ENCODE results near the gene SLC7A5.
"Not testable (repeated sequence)": the region's sequence is repeated elsewhere in the genome, so short reads cannot be mapped to it uniquely, and the experiment has no call there.

SLC7A5 gene

GRCh38 chr16:87832741-87833502, 36.4 kb downstream of the SLC7A5 start:
- DNase-seq (ENCODE audit: low read depth), result no peak

DNA sequence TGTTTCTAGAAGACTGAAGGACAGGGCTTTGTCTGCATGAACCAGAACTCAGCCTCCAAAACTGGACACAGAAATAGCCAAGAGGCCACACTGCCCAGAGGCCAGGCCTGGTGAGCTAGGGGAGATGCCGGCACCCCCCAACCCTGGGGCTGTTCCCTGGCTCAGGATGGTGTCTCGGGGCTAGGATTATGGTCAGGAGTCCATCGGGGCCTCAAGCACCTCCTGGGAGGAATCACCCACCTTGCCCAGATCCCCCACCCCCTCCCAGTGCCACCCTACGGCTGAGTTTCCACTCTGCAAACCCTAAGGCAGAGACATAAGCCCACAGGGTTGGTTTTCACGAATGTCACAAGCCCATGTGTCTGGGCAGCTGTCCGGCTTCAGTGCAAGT, 37.2 kb downstream of the SLC7A5 start:
- no peak for DNase-seq (ENCODE audit: low read depth)

DNA sequence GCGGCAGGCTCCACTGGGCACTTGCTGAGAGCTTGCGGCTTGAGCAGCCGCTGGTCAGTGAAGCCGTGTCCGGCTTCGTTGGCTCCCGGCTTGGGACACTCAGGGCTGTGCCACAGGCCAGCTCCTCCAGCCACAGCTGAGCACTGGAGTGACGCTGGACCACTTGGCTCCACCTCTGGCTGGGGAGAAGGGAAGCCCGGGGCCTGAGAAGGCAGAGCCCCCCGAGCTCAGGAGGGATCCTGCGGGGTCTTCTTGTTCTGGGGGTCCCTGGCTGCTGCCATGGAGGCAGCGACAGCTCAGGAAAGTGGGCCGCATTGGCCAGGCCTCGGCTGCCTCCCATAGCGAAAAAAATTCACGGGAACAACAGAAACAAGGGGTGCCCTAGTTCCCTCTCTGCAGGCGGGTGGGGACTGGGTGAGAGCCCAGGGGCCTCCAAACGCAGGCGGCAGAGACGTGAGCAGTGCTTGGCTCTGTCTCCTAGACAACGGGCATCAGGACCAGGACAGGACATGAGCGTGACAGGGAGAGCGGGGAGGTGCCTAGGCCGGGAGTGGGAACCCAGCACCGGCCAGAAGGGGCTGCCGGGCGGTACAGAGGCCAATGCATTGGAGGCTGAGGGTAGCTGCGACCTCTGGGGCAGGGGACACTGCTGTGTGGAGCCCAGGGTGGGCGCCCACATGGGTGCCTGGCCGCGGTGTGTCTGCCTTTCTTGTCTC, 37.7 kb downstream of the SLC7A5 start:
- no peak for DNase-seq (ENCODE audit: low read depth)

DNA sequence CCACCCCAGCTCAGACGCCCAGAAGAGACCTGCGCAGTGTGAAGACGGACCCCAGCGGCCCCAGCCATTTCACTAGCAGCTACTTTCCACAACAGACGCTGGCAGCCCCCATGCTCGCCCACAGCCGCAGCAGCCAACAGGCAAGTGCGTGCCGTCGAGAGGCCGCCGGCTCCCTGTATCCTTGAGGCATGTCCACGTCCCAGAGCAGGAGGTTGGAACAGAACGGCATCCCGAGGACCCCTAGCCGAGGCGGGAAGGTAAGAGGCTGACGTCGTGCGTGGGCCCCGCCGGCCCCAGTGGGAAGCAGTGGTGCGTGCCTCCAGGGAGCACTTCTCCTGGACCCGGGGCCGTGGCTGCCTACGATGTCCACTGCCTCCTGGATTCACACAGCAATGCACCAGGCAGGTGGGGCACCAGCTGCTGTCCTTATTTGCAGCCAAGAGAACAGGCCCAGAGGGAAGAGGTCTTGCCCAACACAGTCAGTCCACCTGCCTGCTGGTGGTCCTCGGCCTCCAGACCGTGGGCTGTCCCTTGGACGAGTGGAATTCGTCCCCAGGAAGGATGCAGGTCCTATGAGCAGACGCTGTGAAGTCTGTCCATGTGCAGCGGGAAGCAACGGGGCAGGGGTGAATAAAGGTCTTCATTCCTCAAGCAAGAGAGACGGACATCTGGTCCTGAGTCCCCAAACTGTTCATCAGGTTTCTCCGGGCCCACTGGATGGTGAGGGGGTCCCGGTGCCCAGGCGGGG, 38.5 kb downstream of the SLC7A5 start:
- DNase-seq (ENCODE audit: low read depth), result no peak

- no peak for DNase-seq (ENCODE audit: low read depth)
Measured at GRCh38 chr16:87829988-87830672, 39.2 kb downstream of the SLC7A5 start.

GRCh38 chr16:87829622-87829980, 39.7 kb downstream of the SLC7A5 start:
- DNase-seq (ENCODE audit: low read depth), result no peak

GRCh38 chr16:87828907-87829621, 40.2 kb downstream of the SLC7A5 start:
- no peak for DNase-seq (ENCODE audit: low read depth)

DNA sequence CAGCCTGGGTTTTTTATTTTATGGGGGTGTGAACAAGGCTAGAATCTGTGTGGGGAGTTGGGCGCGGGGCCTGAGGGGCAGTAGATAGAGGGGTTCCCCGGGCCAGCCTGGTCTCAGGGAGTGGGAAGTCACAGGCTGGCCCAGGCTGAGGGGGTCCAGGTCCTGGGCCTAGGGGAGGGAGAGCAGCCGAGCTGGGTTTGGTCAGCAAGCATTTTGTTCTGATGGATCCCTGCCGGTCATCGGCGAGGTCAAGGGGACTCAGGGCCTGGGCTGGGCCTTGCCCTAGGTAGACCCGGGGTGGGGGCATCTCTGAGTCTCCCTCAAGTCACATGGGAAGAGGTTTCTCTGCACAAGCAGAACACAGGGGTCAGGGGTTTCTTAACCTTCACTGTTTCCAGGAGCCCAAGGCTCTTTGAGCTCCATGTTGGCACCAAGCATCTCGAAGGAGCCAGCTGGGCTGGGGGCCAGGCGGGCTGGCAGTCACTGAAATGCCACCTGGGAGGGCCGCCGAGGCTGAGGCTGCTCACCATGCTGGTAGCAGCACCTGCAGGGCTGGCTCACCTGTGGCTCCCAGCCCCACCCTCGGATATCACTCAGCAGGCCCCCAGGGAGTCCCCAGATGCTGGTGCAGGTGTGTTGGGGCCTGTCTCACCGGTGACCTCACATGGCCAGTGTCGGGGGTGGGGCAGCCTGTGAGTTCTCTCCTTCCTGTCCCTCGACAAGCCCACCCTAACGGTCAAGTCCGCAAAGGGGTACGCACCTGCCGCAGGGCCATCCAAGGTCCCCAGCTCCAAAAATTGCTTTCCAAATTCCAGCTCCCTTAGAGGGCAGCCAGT, 41.0 kb downstream of the SLC7A5 start:
- DNase-seq (ENCODE audit: low read depth), result no peak

GRCh38 chr16:87827588-87827915, 41.8 kb downstream of the SLC7A5 start:
- not testable (repeated sequence) for DNase-seq (ENCODE audit: low read depth)

- DNase-seq (ENCODE audit: low read depth), result no peak
Measured at GRCh38 chr16:87826798-87827587, 42.3 kb downstream of the SLC7A5 start.

- DNase-seq (ENCODE audit: low read depth), result not testable (repeated sequence)
Measured at GRCh38 chr16:87826407-87826797, 42.9 kb downstream of the SLC7A5 start.

DNA sequence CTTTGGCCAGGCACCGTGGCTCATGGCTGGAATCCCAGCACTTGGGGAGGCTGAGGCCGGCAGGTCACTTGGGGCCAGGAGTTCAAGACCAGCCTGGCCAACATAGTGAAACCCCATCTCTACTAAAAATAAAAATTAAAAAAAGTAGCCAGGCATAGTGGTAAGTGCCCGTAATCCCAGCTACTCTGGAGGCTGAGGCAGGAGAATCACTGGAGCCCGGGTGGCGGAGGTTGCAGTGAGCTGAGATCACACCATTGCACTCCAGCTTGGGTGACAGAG, 43.5 kb downstream of the SLC7A5 start:
- not testable (repeated sequence) for DNase-seq (ENCODE audit: low read depth)

DNA sequence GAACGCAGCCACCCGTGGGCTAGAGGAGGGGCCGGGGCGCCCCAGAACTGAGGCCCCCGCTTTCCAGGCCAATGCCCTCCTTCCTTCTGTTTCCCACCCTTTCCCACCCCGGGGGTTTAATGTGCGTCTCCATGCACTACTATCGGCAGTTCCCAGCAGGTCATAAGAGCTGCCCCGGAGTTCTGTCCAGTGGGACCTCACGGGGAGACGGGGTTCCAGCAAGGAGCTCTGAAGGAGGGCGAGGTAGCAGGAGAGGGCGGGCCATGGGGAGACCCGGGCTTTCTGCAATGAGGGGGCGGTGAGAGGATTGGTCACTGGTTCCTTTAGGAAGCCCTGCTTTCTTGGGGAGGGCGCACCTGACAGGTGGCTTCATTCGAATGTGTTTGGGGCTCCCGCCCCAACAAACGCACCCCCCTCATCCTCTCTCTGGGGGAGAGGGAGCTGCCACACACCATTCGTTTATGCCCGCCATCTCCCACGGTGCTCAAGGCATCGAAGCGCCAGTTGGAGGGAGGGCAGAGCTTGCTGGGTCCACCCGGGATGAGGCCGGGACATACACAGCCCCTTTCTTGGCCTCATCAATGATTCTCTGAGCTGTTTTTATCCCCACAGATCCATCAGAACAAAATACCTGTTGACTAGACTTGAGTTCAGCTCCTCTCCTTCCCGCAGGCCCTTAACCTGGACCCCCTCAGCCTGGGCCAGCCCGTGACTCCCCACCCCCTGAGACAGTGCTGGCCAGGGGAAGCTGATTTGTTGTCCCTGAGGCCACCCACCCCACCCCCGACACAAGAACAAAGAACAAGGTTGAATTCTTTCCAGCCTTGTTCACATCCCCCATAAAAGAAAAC, 44.1 kb downstream of the SLC7A5 start:
- no peak for DNase-seq (ENCODE audit: low read depth)

DNA sequence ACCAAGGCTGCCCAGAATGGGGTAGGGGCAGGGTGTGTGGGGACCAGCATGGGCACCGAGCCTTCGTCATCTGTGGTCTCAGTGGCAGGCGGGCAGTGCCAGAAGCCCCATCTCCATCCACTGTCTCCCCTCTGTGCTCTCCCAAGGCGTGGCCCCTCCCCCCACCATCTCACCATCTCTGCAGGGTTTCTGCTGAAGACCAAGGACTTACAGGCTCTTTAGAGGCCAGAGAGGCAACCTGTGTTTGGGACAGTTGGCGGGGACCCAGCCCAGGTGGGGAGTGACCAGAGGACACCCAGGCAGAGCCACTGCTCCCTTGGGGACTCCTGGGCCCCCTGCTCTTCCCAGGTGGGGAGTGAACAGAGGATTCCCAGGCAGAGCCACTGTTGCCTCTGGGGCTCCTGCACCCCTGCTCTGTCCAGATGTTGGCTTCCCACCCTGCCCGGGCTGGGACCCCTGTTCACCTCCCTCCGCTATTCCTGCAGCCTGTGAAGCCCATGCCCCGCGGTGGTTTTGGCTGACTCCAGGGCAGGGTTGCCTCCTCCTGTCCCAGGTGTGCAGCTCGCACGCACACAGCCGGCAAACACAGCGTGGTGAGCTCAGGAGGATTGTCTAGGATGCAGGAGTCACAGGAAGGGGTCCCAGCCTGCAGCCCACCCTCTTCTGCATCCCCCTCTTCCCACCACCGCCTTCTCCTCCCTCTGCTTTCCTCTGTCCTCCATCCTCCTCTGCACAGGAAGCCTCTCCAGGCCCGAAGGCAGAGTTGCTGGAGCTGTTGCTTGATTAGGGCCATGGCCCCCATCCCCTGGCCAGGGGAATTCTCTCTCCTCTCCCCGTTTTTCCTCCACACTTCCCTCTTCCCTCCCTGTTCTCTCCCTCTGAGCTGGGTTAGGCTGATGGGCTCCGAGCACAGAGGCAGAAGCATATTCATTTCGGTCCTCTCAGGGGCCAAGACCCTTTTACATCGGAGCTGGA, 45.0 kb downstream of the SLC7A5 start:
- DNase-seq (ENCODE audit: low read depth), result no peak

DNA sequence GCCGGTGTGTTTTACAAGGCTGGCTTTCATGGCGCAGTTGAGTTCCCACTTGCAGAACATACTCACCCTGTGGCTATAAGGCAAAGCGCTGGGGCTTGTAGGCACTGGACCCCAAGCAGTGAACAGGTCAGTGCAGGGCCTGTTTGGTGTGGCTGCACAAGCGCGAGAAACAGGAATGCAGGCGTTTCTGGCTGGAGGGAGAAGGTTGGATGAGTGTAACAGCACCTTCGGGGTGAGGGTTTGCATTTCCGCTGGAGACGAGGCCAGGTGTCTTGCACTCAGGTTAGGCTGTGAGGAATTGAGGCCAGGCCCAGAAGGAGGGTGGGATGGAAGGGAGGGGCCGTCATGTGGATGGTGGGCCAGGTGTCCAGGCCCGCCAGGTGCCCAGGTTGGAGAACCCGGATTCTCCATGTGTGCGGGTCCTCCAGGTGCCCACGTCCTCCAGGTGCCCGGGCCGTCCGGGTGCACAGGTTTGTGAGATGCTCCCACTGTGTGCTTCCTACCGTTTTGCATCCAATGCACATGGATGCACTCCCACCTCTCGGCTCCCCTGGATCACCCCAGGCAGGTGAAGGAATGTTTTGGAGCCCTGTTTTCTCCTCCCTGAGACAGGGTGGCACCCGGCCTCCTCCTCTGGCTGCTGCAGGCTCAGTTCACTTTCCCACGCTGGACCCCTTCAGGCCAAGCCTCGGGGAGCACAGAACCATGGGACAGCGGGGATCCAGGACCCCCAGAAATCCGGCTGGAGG, 46.0 kb downstream of the SLC7A5 start:
- DNase-seq (ENCODE audit: low read depth), result no peak

GRCh38 chr16:87822108-87822970, 47.0 kb downstream of the SLC7A5 start:
- DNase-seq (ENCODE audit: low read depth), result no peak

Data from iris pigment epithelial cell (primary cell).